ENCODE data around the gene MSMB. TPM values are rescaled to one million over a fixed set of nuclear protein-coding genes. Genes with fewer than 3 reads are reported as not detected.

The MSMB gene
- total and polyA plus RNA-seq, 9 of the 15 experiments (the other 6 are each of a cell fraction or from before 2014, with no cell fraction given) = 0.21 to 0.60 TPM; not detected in 7

- TF ChIP-seq ATF4 (CRISPR knock-in tag; IDR thresholded peaks at IDR 0.05) (peak; percentile 23; the same call in 1 of the 2 replicates), SP1 (CRISPR knock-in tag; IDR thresholded peaks at IDR 0.05) (peak; percentile 57; the same call in 1 of the 2 replicates), ATF1 (CRISPR knock-in tag; IDR thresholded peaks at IDR 0.05) (no peak), ATF1 (tag; IDR thresholded peaks at IDR 0.05) (peak; percentile 73), UBTF (IDR thresholded peaks at IDR 0.05; ENCODE audit: borderline replicate concordance in 1 of 2, low read depth in 2 of 2, low read length in 2 of 2) (peak; percentile 82 to 95; a peak in 2 of 4 replicates), NCOA1 (IDR thresholded peaks at IDR 0.05; ENCODE audit: low read depth) (0 out of 2 replicates have a peak, but pooled peaks have one; percentile 22), FOXO4 (CRISPR knock-in tag; IDR thresholded peaks at IDR 0.05) (no peak), GTF2A2 (tag; IDR thresholded peaks at IDR 0.05) (no peak), POLR2H (tag; IDR thresholded peaks at IDR 0.05; ENCODE audit: low read depth) (peak; percentile 87), TBL1XR1 (IDR thresholded peaks at IDR 0.05; ENCODE audit: low read length in 2 of 2) (peak in 1 of 2 experiments; percentile 34; a peak in 1 of 4 replicates), CC2D1A (IDR thresholded peaks at IDR 0.05) (peak; percentile 82), PTRF (tag; IDR thresholded peaks at IDR 0.05) (no peak), ZNF212 (CRISPR knock-in tag; IDR thresholded peaks at IDR 0.05) (no peak), ATF7 (IDR thresholded peaks at IDR 0.05) (peak; percentile 49; the same call in 1 of the 2 replicates), FOSL1 (tag; conservative IDR thresholded peaks at IDR 0.05) (0 out of 2 replicates have a peak, but pooled peaks have one; percentile 27), NFIC (IDR thresholded peaks at IDR 0.05) (peak; percentile 38; the same call in 1 of the 2 replicates), TEAD1 (CRISPR knock-in tag; IDR thresholded peaks at IDR 0.05) (peak in 1 of 2 experiments; percentile 76; a peak in 1 of 4 replicates), RFX5 (IDR thresholded peaks at IDR 0.05; ENCODE audit: low read depth, low read length) (no peak), ZNF511 (CRISPR knock-in tag; IDR thresholded peaks at IDR 0.05) (peak; percentile 77; the same call in 1 of the 2 replicates), ELF1 (tag; IDR thresholded peaks at IDR 0.05) (peak; percentile 65)
Observed at GRCh38 chr10:46030091-46030937, 15.8 kb downstream of the MSMB start, which contains the start of gene NCOA4 (continued).
